COR-L47 (cell line): ENCODE results near the gene SLC8A3.

Experiments
- DNase-seq: peaks from one replicate; lab custom pipeline; 2025; lab: John Stamatoyannopoulos, UW

Gene SLC8A3

DNA sequence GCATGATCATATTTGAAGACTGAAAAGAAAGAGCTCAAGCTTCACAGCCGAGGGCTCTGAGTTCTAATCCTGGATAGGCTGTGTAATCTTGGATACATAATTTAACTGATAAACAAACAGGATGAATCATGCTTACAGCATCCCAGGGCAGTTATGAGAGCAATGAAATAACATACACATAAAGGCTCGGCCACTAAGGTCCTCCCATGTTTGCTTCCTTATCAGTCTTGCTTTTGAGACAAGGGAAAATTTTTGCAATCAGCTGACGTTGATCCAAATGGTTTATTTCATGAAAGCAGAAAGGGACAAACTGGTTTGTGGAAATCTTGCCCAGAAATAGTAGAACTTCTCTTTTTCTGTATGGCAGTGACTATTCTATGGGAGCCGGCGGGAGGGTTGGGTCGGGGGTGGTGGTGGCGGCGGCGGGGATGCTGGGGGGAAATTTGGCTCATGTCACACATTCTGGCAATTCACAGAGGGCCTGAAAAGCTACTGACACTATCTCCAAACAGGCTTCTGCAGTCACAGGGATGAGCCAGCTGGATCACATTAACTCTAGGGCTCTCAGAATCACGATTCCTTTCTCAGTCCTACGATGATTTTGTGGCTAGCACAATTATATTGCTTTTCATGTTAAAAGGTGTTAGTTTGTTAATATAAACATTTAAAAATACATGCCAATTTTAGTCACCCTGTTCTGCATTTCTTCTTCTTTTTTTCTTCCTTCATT is 124.5 kb downstream of the SLC8A3 start:
- no peak for DNase-seq

DNA sequence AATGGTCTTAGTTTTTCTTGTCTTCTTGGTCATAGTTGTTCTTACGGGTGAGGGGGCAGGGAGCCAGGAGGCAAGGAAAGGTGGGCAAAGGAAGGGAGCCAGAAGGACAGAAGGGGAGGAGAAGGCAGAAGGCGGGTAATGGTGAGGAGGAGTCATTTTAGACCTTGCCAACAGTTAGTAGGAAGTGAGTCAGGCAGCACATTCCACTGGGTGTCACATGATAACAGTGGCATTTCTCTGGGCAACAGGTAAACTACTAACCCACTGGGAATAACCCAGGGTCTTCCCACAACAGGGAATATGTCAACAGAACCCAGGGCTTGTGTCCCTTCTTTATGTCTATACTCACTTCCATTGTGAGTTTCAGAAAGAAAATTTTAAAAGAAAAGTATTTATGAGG is 127.6 kb downstream of the SLC8A3 start:
- no peak for DNase-seq

DNA sequence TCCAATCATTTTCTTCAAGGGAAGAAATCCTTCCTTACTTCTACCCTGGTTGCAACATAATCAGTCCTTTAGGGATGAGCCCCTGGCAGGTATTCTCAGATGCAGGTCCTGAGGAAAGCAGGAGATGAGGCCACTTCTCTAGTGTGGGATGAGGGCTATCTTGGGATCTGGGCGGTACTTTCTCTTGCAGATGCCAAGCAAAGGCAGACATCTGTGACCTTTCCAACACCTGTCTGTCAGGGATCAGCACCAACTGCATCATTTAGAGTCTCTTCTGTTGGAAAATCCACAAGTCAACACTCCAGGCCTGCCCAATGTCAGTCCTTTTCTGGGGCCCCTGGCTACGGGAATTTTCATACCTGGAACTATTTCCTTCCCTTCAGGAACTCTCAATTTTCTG is 129.2 kb downstream of the SLC8A3 start:
- no peak for DNase-seq

DNA sequence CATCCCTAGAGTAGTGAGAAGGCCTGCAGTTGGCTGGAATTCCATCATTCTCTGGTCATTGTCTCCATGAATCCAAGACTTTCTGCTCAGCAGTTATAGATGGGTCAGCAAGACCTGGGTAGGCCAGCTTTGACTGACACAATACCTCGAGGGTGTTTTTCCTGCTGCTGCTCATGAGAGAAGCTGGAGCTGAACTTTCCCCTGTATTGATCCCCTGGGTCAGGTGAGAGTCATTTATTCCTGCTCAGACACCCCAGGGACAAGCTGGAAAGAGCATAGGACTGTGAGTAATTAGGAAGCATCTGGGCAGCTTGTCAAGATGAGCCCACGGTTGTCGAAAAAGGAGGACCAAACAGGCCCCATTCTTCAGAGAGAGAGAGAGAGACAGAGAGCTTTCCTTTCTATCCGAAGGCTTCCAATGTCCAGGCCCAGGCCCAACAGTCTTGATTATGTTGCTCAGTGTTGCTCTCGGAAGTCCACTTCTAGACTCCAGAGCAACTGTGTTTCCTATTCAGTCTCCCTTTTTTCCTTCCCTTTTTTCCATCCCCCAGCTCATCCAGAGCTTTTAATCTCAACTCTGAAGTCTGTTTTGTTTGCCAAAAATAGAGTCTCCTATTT is 131.1 kb downstream of the SLC8A3 start:
- no peak for DNase-seq

DNA sequence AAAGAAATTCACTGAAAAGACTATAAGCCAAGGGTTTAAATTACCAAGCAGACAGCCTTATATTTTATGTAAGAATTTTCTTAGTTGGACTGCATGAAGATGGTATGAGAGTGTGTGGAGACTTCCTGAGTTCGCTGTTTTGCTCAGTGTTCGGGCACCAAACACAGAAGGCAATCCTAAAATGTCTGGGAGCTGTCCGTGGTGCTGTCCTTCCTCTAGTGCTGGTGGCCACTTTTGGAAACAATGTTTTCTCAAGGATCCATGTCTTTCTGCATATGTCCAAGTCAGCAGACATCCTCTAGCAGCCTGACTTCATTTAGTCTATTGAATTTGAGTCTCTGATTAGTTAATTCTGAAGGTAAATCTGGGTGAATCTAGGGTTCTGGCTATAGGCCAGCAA is 135.8 kb downstream of the SLC8A3 start:
- DNase-seq, result no peak

DNA sequence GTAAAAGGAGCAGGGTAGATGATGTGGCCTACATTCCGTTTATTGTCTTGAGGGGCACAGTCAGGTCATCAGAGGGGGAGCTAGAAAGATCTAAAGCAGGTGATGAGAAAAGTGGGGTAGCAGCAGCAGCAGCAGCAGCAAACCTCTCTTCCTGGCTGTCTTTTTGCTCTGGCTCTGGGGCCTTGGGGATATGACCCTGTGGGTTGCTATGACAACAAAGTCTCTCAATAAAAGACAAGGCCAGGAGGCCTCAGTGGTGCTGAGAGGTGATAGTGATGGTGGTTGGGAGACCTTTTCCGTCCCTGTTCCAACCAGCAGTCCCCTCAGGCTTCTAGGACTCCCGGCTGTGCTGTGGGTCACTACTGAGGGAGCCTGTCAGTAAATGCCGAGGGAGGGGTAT is 138.6 kb downstream of the SLC8A3 start:
- DNase-seq, result no peak

DNA sequence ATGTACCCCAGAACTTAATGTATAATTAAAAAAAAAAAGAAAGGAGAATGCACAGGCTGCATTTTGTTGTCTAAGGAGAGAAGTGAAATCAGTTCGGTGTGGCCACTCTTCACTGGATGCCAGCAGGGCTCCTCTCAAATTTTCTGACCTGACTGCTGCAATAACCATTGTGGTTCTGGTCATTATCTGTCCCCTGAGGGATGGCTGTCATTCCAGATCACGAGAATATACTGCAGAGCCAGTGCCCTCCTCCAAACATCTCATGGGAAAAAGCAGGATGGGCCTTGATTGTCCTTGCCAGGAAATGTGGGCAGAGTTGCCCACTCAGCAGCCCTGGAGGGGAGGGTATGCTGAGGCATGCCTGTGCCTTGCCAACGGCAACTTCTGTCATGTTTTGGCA is 139.1 kb downstream of the SLC8A3 start:
- DNase-seq, result no peak

DNA sequence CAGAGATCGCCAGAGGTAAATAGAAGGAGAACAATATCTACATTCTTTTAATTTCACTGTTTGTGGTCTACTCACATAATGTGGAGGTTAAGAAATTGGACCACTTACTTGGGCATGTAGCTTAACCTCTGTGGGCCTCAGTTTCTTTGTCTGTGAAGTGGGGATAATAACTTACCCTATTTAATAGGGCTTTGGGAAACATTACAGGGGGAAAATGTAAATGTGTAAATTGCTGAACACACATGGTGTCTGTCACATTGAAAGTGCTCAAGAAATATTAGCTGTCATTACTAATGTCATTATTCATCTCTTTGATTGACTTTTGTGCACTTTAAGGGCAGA is 140.5 kb downstream of the SLC8A3 start:
- DNase-seq, result no peak

DNA sequence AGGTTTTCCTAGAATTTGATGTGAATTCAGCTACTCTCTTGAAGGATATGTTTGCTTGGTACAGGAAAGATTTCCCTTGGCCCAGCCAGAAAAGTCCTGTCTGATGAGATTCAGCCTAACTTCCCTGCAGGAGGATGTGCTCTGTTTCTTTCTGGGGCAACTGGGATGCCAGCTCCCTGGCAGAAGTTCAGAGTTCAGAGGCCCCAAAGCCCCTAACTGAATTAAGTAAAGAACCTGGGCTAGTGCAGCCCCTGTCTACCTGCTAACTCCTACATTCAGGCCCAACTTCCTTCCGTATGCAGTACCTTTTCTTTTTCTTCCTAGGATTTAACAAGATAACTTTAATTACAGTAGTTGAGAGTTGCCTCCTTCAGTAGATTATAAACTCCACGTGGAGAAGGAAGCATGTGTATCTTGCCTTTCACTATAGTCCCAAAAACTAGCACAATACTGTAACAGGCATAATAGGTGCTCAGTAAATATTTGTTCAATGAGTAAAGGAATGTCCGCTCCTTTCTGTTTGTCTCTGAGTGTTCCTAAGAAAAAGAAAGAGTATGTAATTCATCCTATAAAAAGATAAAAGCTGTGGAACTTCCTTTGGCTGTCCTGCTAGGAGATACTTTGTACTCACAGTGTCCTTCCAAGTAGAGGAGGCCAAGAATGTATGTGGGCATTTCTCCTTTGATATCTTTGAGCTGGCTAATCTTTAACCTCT is 141.0 kb downstream of the SLC8A3 start:
- DNase-seq, result no peak

DNA sequence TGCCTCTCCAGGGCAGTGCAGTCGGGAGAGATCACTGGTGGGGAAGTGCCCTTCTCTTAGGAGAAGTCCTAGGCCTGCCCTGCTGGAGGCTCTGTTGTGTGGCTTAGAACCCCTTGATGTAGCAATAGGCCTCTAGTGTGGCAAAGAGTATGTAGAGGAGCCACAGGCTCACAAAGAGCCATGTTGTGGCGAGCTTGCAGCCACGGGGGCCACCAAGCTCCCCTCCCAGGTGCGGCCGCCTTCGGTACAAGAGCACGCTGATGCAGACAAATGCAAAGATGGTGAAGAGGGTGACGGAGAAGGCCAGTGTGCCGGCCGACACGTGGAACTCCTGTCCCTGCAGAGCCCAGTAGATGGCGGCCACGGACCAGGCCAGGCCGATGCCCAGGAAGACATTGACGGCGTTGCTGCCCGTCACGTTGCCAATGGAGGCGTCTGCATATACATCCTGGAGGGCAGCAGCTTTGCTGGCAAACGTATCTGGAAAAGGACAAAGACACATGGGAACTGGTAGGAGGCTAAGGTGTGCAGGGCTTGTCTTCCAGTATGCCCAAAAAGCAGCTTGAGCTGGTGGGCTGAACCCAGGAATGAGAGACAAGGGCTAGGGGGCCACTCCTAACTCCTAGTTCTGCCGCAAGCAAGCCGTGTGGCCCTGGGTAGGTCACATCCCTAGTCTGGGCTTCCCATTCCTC is 142.8 kb downstream of the SLC8A3 start:
- DNase-seq, result peak; percentile 79

DNA sequence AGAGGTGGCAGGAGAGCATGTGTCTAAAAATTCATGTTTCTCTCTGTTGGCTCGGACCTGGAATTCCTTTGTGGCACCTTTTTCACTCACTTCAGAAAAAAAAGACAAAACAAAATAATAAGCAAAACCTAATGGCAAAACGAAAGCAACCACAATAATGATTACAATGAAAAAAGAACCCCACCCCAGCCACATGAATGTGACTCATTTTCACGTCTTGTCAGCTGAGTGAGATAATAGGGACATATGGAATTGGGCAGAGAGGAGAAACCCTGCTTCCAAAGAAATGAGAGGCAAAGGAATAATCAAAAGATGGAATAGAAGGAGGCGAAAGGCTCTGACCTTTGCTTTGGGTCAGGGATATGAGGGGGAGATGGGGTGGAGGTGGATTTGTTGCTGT is 143.4 kb downstream of the SLC8A3 start:
- DNase-seq, result no peak

DNA sequence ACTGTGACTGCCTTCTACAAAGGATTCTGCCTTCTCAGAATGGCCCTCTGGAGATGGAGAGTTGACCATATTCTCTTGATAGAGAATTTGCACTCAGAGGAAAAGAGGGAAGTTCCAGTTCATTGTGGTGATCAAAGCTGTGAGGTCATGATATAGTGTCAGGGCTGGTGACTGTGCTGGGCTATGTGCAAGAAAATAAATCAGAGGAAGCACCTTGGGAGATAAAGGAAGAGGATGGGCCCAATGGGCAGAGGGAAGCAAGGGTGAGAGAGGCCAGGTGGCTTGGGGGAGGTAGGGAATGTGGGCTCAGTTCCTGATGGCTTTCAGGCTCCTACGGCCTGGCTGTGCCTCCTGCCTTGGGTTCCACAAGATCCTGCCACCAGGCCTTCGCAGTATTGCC is 145.8 kb downstream of the SLC8A3 start:
- DNase-seq, result no peak

DNA sequence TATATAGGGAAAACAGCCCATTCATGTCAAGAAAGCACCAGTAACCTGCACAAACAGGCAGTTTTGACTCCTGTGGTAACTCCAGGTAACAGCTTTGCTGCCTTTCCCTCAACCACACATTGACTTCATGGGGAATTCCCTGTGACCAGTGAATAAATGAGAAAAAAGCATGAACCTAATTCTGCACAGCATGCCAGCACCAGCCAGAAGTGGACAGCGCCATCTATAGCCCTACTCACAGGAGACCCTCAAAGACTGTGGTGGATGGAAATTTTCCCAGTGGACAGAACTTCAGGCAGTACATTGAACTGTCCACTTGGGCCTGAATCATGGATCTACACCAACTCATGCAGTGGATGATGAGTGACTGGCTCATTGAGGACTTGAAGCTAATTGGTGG is 152.1 kb downstream of the SLC8A3 start:
- DNase-seq, result peak; percentile 27

DNA sequence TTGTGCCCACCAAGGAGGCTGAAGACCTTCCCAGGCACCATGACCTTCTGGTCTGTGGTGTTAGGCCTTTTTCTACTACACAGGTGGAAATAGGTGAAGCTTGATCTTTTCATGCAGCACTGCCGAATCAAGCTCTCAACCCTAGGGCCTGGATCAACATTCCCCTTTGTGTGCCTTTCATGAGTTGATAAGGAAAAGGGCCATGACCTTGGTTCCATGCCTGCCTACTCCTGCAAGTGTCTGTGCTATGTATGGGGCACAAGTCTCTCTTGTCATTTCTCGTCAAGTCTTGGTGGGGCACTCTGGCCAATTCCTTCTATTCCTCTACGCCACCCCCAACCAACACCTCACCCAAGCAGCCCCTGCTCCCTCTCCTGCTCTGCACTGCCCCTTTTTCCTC is 154.5 kb downstream of the SLC8A3 start:
- DNase-seq, result no peak

DNA sequence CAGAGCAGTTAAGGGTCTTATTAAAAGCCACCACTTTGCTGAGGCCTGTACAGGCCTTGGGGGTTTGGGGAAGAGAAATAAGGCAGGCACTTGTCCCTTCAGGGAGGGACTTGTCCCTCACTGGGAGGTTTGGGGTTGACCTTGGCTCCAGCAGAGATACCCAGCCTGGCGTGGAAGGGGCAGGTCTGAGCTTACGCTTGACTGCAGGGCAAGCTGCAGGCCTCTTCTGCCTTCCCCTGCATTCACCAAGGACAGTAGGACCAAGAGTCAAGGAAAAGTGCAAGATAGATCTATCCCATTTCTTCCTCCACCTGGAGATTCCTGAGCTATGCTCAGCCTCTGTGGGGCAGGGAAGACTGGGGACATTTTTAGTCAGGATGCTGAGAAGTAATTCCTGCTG is 155.2 kb downstream of the SLC8A3 start:
- DNase-seq, result no peak

DNA sequence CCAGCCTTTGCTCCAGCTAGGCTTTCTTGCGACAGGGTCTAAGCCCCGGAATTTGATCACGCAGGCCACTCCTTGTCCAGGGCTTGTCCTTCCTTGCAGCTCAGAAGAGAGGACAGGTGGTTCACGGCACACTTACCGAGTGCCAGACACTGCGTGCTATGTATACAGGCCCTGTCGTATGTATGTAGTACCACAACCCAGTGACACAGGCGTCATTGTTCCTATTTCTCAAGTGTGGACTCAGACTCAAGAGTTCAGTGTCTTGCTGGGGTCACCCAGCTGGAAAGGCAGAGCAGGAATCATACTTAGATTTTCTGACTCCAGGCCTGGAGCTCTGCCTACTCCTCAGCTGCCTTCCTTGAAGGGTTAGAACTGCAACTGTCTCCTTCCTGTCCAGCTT is 155.6 kb downstream of the SLC8A3 start:
- no peak for DNase-seq

DNA sequence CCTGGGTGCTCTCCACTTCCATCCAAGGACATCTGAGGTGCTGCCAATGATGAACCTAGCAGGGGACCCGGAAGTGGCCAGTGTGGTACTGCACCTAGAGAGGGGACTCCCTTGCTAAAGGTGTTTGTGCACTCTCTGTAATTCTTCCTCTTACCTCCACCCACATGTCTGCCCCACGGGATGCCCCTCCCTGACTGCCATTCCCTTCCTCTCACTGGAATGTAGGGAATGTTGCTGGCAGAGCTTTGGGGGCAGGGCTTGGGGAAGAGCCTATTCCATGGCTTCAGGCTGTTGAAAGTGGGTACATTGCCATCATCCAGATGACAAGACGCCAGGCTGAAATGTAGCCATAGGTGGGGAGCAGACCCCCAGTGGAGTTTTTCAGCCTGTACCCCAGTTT is 156.3 kb downstream of the SLC8A3 start:
- DNase-seq, result no peak

DNA sequence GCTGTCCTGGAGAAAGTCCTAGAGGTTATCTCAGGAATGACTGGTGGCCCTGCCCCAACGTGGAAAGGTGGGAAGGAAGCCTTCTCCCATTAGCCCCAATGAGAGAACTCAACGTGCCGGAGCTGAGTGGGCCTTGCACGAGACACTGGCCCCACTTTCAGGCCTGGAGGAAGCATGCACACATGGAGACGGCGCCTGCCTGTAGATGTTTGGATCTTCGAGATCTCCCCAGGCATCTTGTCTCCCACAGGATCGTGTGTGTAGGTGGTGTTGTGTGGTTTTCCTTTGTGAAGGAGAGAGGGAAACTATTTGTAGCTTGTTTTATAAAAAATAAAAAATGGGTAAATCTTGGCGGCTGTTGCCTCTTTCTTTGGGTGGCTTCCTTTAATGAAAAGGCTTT is 156.7 kb downstream of the SLC8A3 start:
- DNase-seq, result no peak

DNA sequence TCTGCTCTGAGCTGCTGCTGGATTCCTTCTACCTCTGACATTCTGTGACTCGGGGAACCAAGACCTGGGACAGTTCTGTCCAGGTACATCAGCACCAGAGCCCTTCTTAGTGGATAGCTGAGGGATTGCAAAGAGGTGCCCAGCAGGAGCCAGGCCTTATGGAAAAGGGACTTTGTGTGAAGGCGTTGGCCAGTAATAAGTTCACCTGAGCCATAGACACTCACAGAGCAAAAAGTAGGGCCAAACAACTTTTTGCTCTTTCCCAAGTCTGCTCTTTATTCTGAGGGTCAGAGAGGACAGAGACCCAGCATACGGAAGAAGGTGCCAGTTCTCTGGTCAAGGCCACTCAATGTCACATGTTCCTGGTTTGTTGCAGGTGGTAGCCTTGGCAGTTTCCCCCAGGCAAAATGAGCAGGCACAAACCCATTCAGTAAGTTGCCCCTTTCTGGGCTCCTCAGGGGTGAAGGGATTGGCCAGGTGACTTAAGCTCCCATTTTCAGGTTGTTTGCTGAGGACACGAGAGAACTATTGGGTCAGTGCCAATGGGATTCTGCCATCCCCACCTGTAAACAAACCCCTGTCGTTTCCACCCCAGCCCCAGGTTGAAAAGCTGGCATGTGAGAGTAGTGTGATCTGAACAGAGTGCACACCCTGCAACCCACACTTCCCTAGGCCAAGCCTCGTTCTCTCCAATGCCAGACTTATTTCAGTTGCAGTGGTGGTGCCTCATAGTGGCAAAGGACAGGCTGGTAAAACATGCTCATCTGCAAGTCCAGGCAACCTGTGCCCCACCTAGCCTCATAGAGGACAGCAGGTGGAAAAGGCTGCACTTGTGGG is 159.2 kb downstream of the SLC8A3 start:
- DNase-seq, result peak; percentile 50

DNA sequence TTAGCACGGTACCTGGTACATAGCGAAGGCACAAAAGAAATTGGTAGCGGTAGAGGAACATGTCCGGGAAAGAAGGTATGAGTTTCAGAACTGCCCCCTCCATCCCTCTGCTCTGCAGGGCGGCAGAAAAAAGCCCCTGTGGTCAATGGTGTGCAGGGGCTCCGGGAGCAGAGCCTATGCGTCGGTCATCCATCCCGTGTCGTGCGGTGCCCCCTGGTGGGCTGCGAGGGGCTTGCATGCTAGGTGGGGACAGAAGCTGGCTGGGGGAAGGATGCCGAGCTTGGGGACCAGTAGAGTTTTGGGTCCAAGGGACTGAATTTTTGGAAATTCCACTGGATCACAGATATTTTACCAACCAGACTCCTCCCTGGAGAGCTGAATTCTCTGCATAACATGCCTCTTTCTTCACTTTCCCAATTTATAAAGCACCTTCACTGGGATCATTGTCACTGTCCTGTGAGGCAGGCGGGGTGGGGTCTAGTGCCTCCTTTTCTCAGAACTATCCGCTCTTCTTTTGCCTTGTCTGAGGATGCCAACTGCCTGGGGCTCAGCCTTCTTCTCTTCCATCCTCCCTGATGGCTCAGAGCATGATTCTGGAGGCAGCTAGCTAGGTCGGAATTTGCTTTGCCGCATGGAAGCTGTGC is 160.8 kb downstream of the SLC8A3 start:
- DNase-seq, result peak; percentile 48

DNA sequence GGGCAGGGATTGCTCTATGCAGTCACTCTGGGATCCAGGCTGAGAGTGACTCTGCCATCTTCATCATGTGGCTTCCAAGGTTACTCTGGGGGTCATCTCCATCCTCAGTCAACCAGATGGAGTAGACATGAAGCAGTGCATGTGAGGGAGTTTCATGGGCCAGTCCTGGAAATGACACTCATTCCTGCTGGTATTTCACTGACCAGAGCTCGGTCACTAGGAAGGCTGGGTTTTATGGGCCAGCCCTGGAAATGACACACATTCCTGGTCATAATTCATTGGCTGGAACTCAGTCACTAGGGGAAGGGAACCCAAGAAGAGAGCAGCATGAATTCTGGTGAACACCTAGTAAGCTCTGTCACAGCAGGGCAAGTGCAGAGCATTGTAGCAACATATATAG is 164.9 kb downstream of the SLC8A3 start:
- DNase-seq, result no peak
